ENCODE measurements around the gene PPP2R2C. TPM values are rescaled to one million over a fixed set of nuclear protein-coding genes. Genes with fewer than 3 reads are reported as not detected.

Gene PPP2R2C
- total and polyA plus RNA-seq, 10 of the 15 experiments (the other 5 are each of a cell fraction or from before 2014, with no cell fraction given): 0.13 to 0.15 TPM; not detected in 8

- no peak for TF ChIP-seq ZBTB40 (IDR thresholded peaks at IDR 0.05; ENCODE audit: borderline replicate concordance)
- TF ChIP-seq LARP7 (IDR thresholded peaks at IDR 0.05): no peak
Measured at GRCh38 chr4:6449746-6450369, 22.6 kb downstream of the PPP2R2C start (continued).

DNA sequence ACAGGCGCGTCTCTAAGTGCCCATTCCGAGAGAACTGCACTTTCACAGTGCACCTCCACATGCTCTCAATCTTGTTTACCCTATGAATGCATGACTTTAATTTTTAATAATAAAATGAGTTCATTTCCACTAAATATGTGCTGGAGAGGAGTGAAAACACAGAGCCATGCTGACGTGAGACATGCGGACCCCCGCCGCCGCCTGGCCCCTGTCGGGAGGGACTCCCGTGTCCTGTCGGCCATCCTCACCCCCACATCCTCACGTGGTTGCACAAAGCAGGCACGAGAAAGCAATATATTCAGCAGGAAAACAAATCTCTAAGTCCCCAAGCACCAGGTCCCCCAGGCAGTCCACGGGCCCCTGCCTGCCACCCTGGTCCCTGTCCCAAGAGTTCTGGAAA lies 23.1 kb downstream of the PPP2R2C start:
- no peak for ATAC-seq
- no peaks in the 10 kb centered on the region for H3K9me3 ChIP-seq (replicated peaks; ENCODE audit: control insufficient read depth, insufficient read depth, low read length)
- no peak for DNase-seq (ENCODE audit: low read depth, low spot score)
- H3K9ac ChIP-seq (ENCODE audit: control insufficient read depth, insufficient read depth, low read length): no peak overlapping the region
- ChIA-PET RAD21 (ENCODE audit: unreplicated experiment) (no interaction called here), CTCF (no interaction called here), POLR2A (no interaction called here), SMC1A (ENCODE audit: uncharacterized antibody, unreplicated experiment) (no interaction called here)
- peaks cover 0 to 8% of the 10 kb centered on the region in 2 experiments; a peak in 3 of 4 replicates for H3K27me3 ChIP-seq (replicated peaks in 1 of 2; ENCODE audit: control insufficient read depth in 2 of 2, insufficient read depth in 2 of 2, low read length in 1 of 2)
- H3K4me2 ChIP-seq (ENCODE audit: control insufficient read depth, insufficient read depth): no peak overlapping the region
- no peaks in the 10 kb centered on the region for H3K79me2 ChIP-seq (ENCODE audit: control insufficient read depth, insufficient read depth, low read length)
- H2AFZ ChIP-seq (ENCODE audit: control insufficient read depth, low read depth, low read length): no peak overlapping the region
- intact Hi-C loops (cut with micrococcal nuclease; ENCODE audit: unreplicated experiment) (no loop called here), in situ Hi-C loops (cut with MboI) (no loop called here)
- 41% methylated on average over 14 of the region's 14 CpGs for WGBS (ENCODE audit: insufficient coverage, insufficient replicate concordance, low lambda C conversion rate, missing lambda C conversion rate)
- H3K27ac ChIP-seq (ENCODE audit: control insufficient read depth, insufficient read depth): no peak overlapping the region
- no peaks in the 10 kb centered on the region for H3K4me1 ChIP-seq (ENCODE audit: control insufficient read depth, insufficient read depth, low read length)
- no TSS peak for BruUV-seq (replicated peaks)
- no peak for FAIRE-seq
- H4K20me1 ChIP-seq (ENCODE audit: control insufficient read depth, insufficient read depth): no peaks in the 10 kb centered on the region
- H3K4me3 ChIP-seq: no peak overlapping the region
- no peaks in the 10 kb centered on the region for H3K36me3 ChIP-seq (ENCODE audit: control insufficient read depth in 2 of 2, insufficient read depth in 2 of 2, low read length in 1 of 2)
- no peak for TF ChIP-seq GABPA (IDR thresholded peaks at IDR 0.05; ENCODE audit: low read depth)
- TF ChIP-seq RCOR1 (conservative IDR thresholded peaks at IDR 0.05; ENCODE audit: low read depth, low read length): no peak
- no peak for TF ChIP-seq NR2C2 (IDR thresholded peaks at IDR 0.05; ENCODE audit: borderline replicate concordance, control insufficient read depth, insufficient read length, low read depth)
- no peak for TF ChIP-seq RBBP5 (conservative IDR thresholded peaks at IDR 0.05)
- TF ChIP-seq RELB (IDR thresholded peaks at IDR 0.05; ENCODE audit: low read depth): no peak
- no peak for TF ChIP-seq GATAD2B (conservative IDR thresholded peaks at IDR 0.05; ENCODE audit: low read depth)
- no peak for TF ChIP-seq NFYB (IDR thresholded peaks at IDR 0.05; ENCODE audit: insufficient read depth, low read depth, low read length)
- TF ChIP-seq, protein P1, sequence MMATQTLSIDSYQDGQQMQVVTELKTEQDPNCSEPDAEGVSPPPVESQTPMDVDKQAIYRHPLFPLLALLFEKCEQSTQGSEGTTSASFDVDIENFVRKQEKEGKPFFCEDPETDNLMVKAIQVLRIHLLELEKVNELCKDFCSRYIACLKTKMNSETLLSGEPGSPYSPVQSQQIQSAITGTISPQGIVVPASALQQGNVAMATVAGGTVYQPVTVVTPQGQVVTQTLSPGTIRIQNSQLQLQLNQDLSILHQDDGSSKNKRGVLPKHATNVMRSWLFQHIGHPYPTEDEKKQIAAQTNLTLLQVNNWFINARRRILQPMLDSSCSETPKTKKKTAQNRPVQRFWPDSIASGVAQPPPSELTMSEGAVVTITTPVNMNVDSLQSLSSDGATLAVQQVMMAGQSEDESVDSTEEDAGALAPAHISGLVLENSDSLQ (IDR thresholded peaks at IDR 0.05): no peak
- no peak for TF ChIP-seq RUNX3 (IDR thresholded peaks at IDR 0.05; ENCODE audit: low read length)
- TF ChIP-seq, protein P2, sequence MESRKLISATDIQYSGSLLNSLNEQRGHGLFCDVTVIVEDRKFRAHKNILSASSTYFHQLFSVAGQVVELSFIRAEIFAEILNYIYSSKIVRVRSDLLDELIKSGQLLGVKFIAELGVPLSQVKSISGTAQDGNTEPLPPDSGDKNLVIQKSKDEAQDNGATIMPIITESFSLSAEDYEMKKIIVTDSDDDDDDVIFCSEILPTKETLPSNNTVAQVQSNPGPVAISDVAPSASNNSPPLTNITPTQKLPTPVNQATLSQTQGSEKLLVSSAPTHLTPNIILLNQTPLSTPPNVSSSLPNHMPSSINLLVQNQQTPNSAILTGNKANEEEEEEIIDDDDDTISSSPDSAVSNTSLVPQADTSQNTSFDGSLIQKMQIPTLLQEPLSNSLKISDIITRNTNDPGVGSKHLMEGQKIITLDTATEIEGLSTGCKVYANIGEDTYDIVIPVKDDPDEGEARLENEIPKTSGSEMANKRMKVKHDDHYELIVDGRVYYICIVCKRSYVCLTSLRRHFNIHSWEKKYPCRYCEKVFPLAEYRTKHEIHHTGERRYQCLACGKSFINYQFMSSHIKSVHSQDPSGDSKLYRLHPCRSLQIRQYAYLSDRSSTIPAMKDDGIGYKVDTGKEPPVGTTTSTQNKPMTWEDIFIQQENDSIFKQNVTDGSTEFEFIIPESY (IDR thresholded peaks at IDR 0.05): no peak

Data from GM12878 (cell line).